HCT116 (cell line): ENCODE data around the gene SHKBP1. TPM values are rescaled to one million over a fixed set of nuclear protein-coding genes. Genes with fewer than 3 reads are reported as not detected.

Experiments used
- ATAC-seq: fragments of 200-7000 bp; cut with Tn5 transposase; 2 replicates; pipeline ENCODE4 v1.9.1; 2020; ENCODE audit warnings: mild to moderate bottlenecking, moderate library complexity
- BruUV-seq: library from RNA; stranded (reverse); fragments of 400-500 nt; replicated peaks from 2 replicates; lab custom pipeline; 2021; lab: Mats Ljungman, UMichigan
- CTCF ChIA-PET: fragments of 300-600 bp; sonication (Branson Sonifier 250); formaldehyde crosslinking; loops from one replicate; lab custom pipeline; 2021; ENCODE audit warnings: antibody characterized with exemption; lab: Charles Lee
- POLR2A ChIA-PET: fragments of 300-600, 350-600 bp; sonication (Branson Sonifier 250); formaldehyde crosslinking; loops from one replicate; lab custom pipeline; 2021; ENCODE audit warnings: antibody characterized with exemption; lab: Charles Lee
- RAD21 ChIA-PET, 2 experiments: fragments of 300-600 bp; sonication (Branson Sonifier 250); formaldehyde crosslinking; loops; one replicate each; lab custom pipeline; 2023; ENCODE audit warnings: low total read pairs in 2 of 2; ENCODE audit not compliant: uncharacterized antibody in 2 of 2, unreplicated experiment in 2 of 2, low non-redundant PET in 1 of 2; lab: Charles Lee
- DNase-seq: peaks from one replicate; pipeline ENCODE4 v3.0.0-alpha.2; 2010; ENCODE audit warnings: low read depth, low spot score
- H2AFZ ChIP-seq: fragments of 200-600 bp; shearing (Covaris generic), sonication (generic); 2 replicates; pipeline ENCODE4 v1.6.1; 2017; ENCODE audit warnings: low read depth, mixed run types, mixed read lengths, antibody characterized with exemption, low read length; ENCODE audit not compliant: poor library complexity, severe bottlenecking
- H3K27ac ChIP-seq: 2 replicates; pipeline ENCODE4 v1.5.1; 2012; ENCODE audit warnings: low read depth, low read length
- H3K27me3 ChIP-seq: fragments of 200-600 bp; sonication (generic); 2 replicates; pipeline ENCODE4 v1.6.1; 2016; ENCODE audit warnings: mixed run types, low read length, mixed read lengths; ENCODE audit not compliant: insufficient read depth
- H3K36me3 ChIP-seq, 2 experiments: fragments of 200-500 bp in 1 of 2; fragments of 200-600 bp in 1 of 2; sonication (Bioruptor generic) in 1 of 2; sonication (generic) in 1 of 2; 2 replicates each; pipeline versions ENCODE4 v1.5.1 to v1.6.1; 2014 to 2016; ENCODE audit warnings: low read length in 2 of 2, inconsistent platforms in 1 of 2, mixed read lengths in 1 of 2, mixed run types in 1 of 2; ENCODE audit not compliant: insufficient read depth in 2 of 2, control insufficient read depth in 1 of 2
- H3K4me1 ChIP-seq, 2 experiments: fragments of 200-600 bp in 1 of 2; sonication (generic) in 1 of 2; 2 replicates each; pipeline versions ENCODE4 v1.5.1 to v1.6.1; 2012 to 2017; ENCODE audit warnings: low read length in 2 of 2, inconsistent platforms in 1 of 2, mild to moderate bottlenecking in 1 of 2, mixed read lengths in 1 of 2, mixed run types in 1 of 2, moderate library complexity in 1 of 2; ENCODE audit not compliant: insufficient read depth in 2 of 2, control insufficient read depth in 1 of 2
- H3K4me2 ChIP-seq: fragments of 200-600 bp; sonication (generic); 2 replicates; pipeline ENCODE4 v1.6.1; 2017; ENCODE audit warnings: mixed run types, low read length, mixed read lengths
- H3K4me3 ChIP-seq, 2 experiments: fragments of 200-600 bp in 1 of 2; sonication (generic) in 1 of 2; replicated peaks in 1 of 2; 2 replicates each; pipeline ENCODE4 v1.5.1; 2011 to 2016; ENCODE audit warnings: low read length in 2 of 2, control low read depth in 1 of 2, low read depth in 1 of 2, mild to moderate bottlenecking in 1 of 2, mixed read lengths in 1 of 2, mixed run types in 1 of 2
- H3K79me2 ChIP-seq: fragments of 200-600 bp; sonication (generic); 2 replicates; pipeline ENCODE4 v1.6.1; 2017; ENCODE audit warnings: mild to moderate bottlenecking, mixed run types, low read length, moderate library complexity, mixed read lengths; ENCODE audit not compliant: insufficient read depth
- H3K9ac ChIP-seq: fragments of 200-600 bp; sonication (generic); 2 replicates; pipeline ENCODE4 v1.6.1; 2016; ENCODE audit warnings: low read length, mixed read lengths
- H3K9me2 ChIP-seq: fragments of 200-600 bp; sonication (generic), shearing (Covaris generic); 2 replicates; pipeline ENCODE4 v1.6.1; 2017; ENCODE audit warnings: mixed run types, mild to moderate bottlenecking, moderate library complexity; ENCODE audit not compliant: insufficient read depth
- H3K9me3 ChIP-seq, 2 experiments: fragments of 200-500 bp in 1 of 2; fragments of 200-600 bp in 1 of 2; sonication (Bioruptor generic) in 1 of 2; sonication (generic) in 1 of 2; 2 replicates each; pipeline ENCODE4 v1.6.1; 2014 to 2017; ENCODE audit warnings: low read length in 2 of 2, mixed read lengths in 2 of 2, inconsistent platforms in 1 of 2, low read depth in 1 of 2, mild to moderate bottlenecking in 1 of 2, mixed run types in 1 of 2, moderate library complexity in 1 of 2; ENCODE audit not compliant: control insufficient read depth in 1 of 2, insufficient read depth in 1 of 2
- H4K20me1 ChIP-seq: fragments of 200-600 bp; sonication (generic), shearing (Covaris generic); 2 replicates; pipeline ENCODE4 v1.6.1; 2017; ENCODE audit warnings: mixed run types, mild to moderate bottlenecking, moderate library complexity; ENCODE audit not compliant: insufficient read depth
- ATF3 ChIP-seq: IDR thresholded peaks from 2 replicates; pipeline ENCODE4 v1.6.1; 2012
- CTCF ChIP-seq, 3 experiments: fragments of 200-600 bp in 1 of 3; sonication (generic) in 1 of 3; IDR thresholded peaks in 2 of 3; conservative IDR thresholded peaks in 1 of 3; 2 replicates each; pipeline ENCODE4 v1.5.1; 2012 to 2017; ENCODE audit warnings: low read depth in 2 of 3, low read length in 2 of 3, antibody characterized with exemption in 1 of 3, borderline replicate concordance in 1 of 3, control low read depth in 1 of 3, mild to moderate bottlenecking in 1 of 3, mixed read lengths in 1 of 3, mixed run types in 1 of 3, moderate library complexity in 1 of 3; ENCODE audit not compliant: insufficient read depth in 1 of 3
- EZH2 ChIP-seq: fragments of 200-600 bp; sonication (generic); IDR thresholded peaks from 2 replicates; pipeline ENCODE4 v1.6.1; 2017; ENCODE audit warnings: antibody characterized with exemption, mixed run types
- EZH2phosphoT487 ChIP-seq: fragments of 200-600 bp; IDR thresholded peaks from 2 replicates; pipeline ENCODE4 v1.6.1; 2018; ENCODE audit warnings: antibody characterized with exemption, borderline replicate concordance
- JUND ChIP-seq: IDR thresholded peaks from 2 replicates; pipeline ENCODE4 v1.6.1; 2012
- MAX ChIP-seq: IDR thresholded peaks from 2 replicates; pipeline ENCODE4 v1.6.1; 2012
- TCF7L2 ChIP-seq: IDR thresholded peaks from 2 replicates; pipeline ENCODE4 v1.7.0; 2011; ENCODE audit warnings: borderline replicate concordance, inconsistent platforms; ENCODE audit not compliant: insufficient read depth, insufficient read length; ENCODE audit errors: extremely low read depth
- YY1 ChIP-seq: IDR thresholded peaks from 2 replicates; pipeline ENCODE4 v1.6.1; 2011; ENCODE audit warnings: low read length, low read depth, moderate library complexity, mild to moderate bottlenecking; ENCODE audit not compliant: insufficient replicate concordance; ENCODE audit errors: extremely low read depth
- ZBTB33 ChIP-seq: IDR thresholded peaks from 2 replicates; pipeline ENCODE4 v1.6.1; 2011; ENCODE audit warnings: mild to moderate bottlenecking, low read length, moderate library complexity; ENCODE audit not compliant: insufficient replicate concordance; ENCODE audit errors: extremely low read depth
- ZNF274 ChIP-seq: fragments of 200-500 bp; sonication (Bioruptor generic); IDR thresholded peaks from 2 replicates; pipeline ENCODE4 v1.6.1; 2014; ENCODE audit warnings: mild to moderate bottlenecking, low read depth, low read length, inconsistent platforms
- intact Hi-C: fragments of 100-400 bp; cut with micrococcal nuclease; formaldehyde crosslinking; loops from 2 replicates; pipeline ENCODE4 v1.10.0; 2022
- total RNA-seq: library from RNA; stranded (reverse); gene quantifications from one replicate; pipeline ENCODE4 v1.2.1, GENCODE V29; 2021; ENCODE audit not compliant: unreplicated experiment

SHKBP1 gene
- total RNA-seq, 1 experiment from 2014 or later: 97.4 TPM

GRCh38 chr19:40616178-40616577 is 39.5 kb downstream of the SHKBP1 start:
- no peaks in the 10 kb centered on the region for H3K27me3 ChIP-seq
- H3K9me3 ChIP-seq: no peaks in the 10 kb centered on the region
- POLR2A ChIA-PET: interaction anchor here (4.1 kb wide), 1 partner anchor 12 kb away, joined by 55 read pairs; no protein-coding TSS in a partner anchor
- no peaks in the 10 kb centered on the region for H4K20me1 ChIP-seq
- peaks cover 23 to 48% of the 10 kb centered on the region in 2 experiments for H3K4me1 ChIP-seq
- RAD21 ChIA-PET: no interaction called here
- H3K79me2 ChIP-seq: peaks cover 8% of the 10 kb centered on the region; the same call in 1 of the 2 replicates
- BruUV-seq: no TSS peak
- ATAC-seq: no peak
- no peak overlapping the region for H3K4me3 ChIP-seq
- H3K9ac ChIP-seq: no peak overlapping the region
- H3K4me2 ChIP-seq: no peak overlapping the region
- H3K36me3 ChIP-seq: peaks cover 23 to 27% of the 10 kb centered on the region in 2 experiments; a peak in 3 of 4 replicates
- peak overlapping the region; percentile 99; the same call in 1 of the 2 replicates for H3K27ac ChIP-seq
- TF ChIP-seq MAX: no peak
- TF ChIP-seq ZNF274: no peak
- TF ChIP-seq JUND: no peak
- TF ChIP-seq CTCF (IDR thresholded peaks at IDR 0.05 in 2 of 3, conservative IDR thresholded peaks at IDR 0.05 in 1 of 3; ENCODE audit: borderline replicate concordance in 1 of 3, insufficient read depth in 1 of 3, low read depth in 2 of 3, low read length in 2 of 3): no peak
- TF ChIP-seq EZH2phosphoT487: no peak
- TF ChIP-seq YY1: no peak
- TF ChIP-seq TCF7L2: no peak
- TF ChIP-seq ZBTB33: no peak
- no peak for TF ChIP-seq ATF3
- TF ChIP-seq EZH2: no peak
- no peak overlapping the region for H2AFZ ChIP-seq
- no peaks in the 10 kb centered on the region for H3K9me2 ChIP-seq
- no peak for DNase-seq
- intact Hi-C loops: no loop called here
- CTCF ChIA-PET: no interaction called here
